ENCODE measurements around the gene AKAP4.

DNA sequence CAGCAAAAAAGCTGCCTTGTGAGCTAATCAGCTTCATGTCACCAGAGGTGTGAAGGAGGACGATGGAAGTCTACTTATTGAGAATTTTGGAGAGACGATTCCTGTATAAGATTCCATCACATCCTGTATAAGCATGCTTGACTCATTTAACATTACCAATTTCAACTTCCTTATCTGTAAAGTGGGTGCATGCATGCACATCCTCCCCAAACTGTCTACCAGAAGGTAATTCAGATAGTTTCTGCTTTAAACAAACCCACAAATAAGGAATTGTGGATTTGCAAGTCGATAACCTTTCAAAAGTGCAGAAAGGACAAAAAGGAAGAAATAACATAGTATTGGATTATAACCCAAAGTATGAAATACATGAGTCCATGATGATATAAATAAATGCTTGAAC lies 31.1 kb downstream of the AKAP4 start:
- no peak for TF ChIP-seq POLR2A (IDR thresholded peaks at IDR 0.05)
- TF ChIP-seq, protein P1, sequence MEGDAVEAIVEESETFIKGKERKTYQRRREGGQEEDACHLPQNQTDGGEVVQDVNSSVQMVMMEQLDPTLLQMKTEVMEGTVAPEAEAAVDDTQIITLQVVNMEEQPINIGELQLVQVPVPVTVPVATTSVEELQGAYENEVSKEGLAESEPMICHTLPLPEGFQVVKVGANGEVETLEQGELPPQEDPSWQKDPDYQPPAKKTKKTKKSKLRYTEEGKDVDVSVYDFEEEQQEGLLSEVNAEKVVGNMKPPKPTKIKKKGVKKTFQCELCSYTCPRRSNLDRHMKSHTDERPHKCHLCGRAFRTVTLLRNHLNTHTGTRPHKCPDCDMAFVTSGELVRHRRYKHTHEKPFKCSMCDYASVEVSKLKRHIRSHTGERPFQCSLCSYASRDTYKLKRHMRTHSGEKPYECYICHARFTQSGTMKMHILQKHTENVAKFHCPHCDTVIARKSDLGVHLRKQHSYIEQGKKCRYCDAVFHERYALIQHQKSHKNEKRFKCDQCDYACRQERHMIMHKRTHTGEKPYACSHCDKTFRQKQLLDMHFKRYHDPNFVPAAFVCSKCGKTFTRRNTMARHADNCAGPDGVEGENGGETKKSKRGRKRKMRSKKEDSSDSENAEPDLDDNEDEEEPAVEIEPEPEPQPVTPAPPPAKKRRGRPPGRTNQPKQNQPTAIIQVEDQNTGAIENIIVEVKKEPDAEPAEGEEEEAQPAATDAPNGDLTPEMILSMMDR (IDR thresholded peaks at IDR 0.05) = no peak

Data from heart left ventricle (tissue), 13 donors.